ENCODE results near the gene GPATCH2.

- TF ChIP-seq, protein P1, sequence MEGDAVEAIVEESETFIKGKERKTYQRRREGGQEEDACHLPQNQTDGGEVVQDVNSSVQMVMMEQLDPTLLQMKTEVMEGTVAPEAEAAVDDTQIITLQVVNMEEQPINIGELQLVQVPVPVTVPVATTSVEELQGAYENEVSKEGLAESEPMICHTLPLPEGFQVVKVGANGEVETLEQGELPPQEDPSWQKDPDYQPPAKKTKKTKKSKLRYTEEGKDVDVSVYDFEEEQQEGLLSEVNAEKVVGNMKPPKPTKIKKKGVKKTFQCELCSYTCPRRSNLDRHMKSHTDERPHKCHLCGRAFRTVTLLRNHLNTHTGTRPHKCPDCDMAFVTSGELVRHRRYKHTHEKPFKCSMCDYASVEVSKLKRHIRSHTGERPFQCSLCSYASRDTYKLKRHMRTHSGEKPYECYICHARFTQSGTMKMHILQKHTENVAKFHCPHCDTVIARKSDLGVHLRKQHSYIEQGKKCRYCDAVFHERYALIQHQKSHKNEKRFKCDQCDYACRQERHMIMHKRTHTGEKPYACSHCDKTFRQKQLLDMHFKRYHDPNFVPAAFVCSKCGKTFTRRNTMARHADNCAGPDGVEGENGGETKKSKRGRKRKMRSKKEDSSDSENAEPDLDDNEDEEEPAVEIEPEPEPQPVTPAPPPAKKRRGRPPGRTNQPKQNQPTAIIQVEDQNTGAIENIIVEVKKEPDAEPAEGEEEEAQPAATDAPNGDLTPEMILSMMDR (IDR thresholded peaks at IDR 0.05; ENCODE audit: low read depth, low read length) = no peak
- no peak for TF ChIP-seq EZH2phosphoT487 (IDR thresholded peaks at IDR 0.05; ENCODE audit: low read depth)
Measured at GRCh38 chr1:217388522-217389065, 242.3 kb downstream of the GPATCH2 start.

Measured in OCI-LY3 (cell line).